Trophoblast cell (in vitro differentiated cells and primary cell): ENCODE measurements around the gene PRAF2.

ENCODE experiments used
- DNase-seq, 2 donors: peaks; one replicate each; pipeline ENCODE4 v3.0.0-alpha.2; 2016
- H2AFZ ChIP-seq: 2 replicates; pipeline ENCODE4 v1.6.1; 2013; ENCODE audit warnings: low read length, moderate library complexity, mild to moderate bottlenecking; ENCODE audit not compliant: insufficient read depth, poor library complexity
- H2AK5ac ChIP-seq: 2 replicates; pipeline ENCODE4 v1.6.1; 2013; ENCODE audit warnings: mild to moderate bottlenecking, low read length
- H2BK120ac ChIP-seq: 2 replicates; pipeline ENCODE4 v1.6.1; 2013; ENCODE audit warnings: low read length, mild to moderate bottlenecking, moderate library complexity; ENCODE audit not compliant: insufficient read depth, poor library complexity
- H2BK12ac ChIP-seq: 2 replicates; pipeline ENCODE4 v1.6.1; 2013; ENCODE audit warnings: mild to moderate bottlenecking, low read length, moderate library complexity
- H2BK5ac ChIP-seq: 2 replicates; pipeline ENCODE4 v1.6.1; 2013; ENCODE audit warnings: low read length, low read depth, moderate library complexity, mild to moderate bottlenecking; ENCODE audit not compliant: poor library complexity
- H3K14ac ChIP-seq: 2 replicates; pipeline ENCODE4 v1.6.1; 2013; ENCODE audit warnings: mild to moderate bottlenecking, low read length
- H3K18ac ChIP-seq: 2 replicates; pipeline ENCODE4 v1.6.1; 2013; ENCODE audit warnings: mild to moderate bottlenecking, low read length
- H3K23ac ChIP-seq: 2 replicates; pipeline ENCODE4 v1.6.1; 2013; ENCODE audit warnings: low read length
- H3K27ac ChIP-seq: 2 replicates; pipeline ENCODE4 v1.5.1; 2013; ENCODE audit warnings: low read depth, mild to moderate bottlenecking, inconsistent platforms, low read length, moderate library complexity
- H3K27me3 ChIP-seq: 2 replicates; pipeline ENCODE4 v1.6.1; 2013; ENCODE audit warnings: inconsistent platforms, mild to moderate bottlenecking, low read length, moderate library complexity; ENCODE audit not compliant: insufficient read depth
- H3K36me3 ChIP-seq, 2 experiments: 1 replicate in 1 of 2; 2 replicates in 1 of 2; pipeline ENCODE4 v1.6.1; 2013; ENCODE audit warnings: low read length in 2 of 2, mild to moderate bottlenecking in 2 of 2, moderate library complexity in 1 of 2; ENCODE audit not compliant: insufficient read depth in 2 of 2, control insufficient read depth in 1 of 2
- H3K4ac ChIP-seq: 2 replicates; pipeline ENCODE4 v1.6.1; 2013; ENCODE audit warnings: low read depth, mild to moderate bottlenecking, low read length, moderate library complexity
- H3K4me1 ChIP-seq, 2 experiments: 1 replicate in 1 of 2; 2 replicates in 1 of 2; pipeline ENCODE4 v1.6.1; 2013; ENCODE audit warnings: low read length in 2 of 2, mild to moderate bottlenecking in 2 of 2, moderate library complexity in 1 of 2; ENCODE audit not compliant: insufficient read depth in 2 of 2, control insufficient read depth in 1 of 2
- H3K4me2 ChIP-seq: 2 replicates; pipeline ENCODE4 v1.6.1; 2013; ENCODE audit warnings: inconsistent platforms, mild to moderate bottlenecking, low read length, moderate library complexity
- H3K4me3 ChIP-seq: 2 replicates; pipeline ENCODE4 v1.5.1; 2013; ENCODE audit warnings: mild to moderate bottlenecking, low read depth, low read length, inconsistent platforms
- H3K79me1 ChIP-seq: one replicate; pipeline ENCODE4 v1.6.1; 2013; ENCODE audit warnings: low read length
- H3K79me2 ChIP-seq: 2 replicates; pipeline ENCODE4 v1.6.1; 2013; ENCODE audit warnings: low read length, mild to moderate bottlenecking; ENCODE audit not compliant: control insufficient read depth, insufficient read depth, poor library complexity
- H3K9ac ChIP-seq: 2 replicates; pipeline ENCODE4 v1.6.1; 2013; ENCODE audit warnings: mild to moderate bottlenecking, low read length
- H3K9me3 ChIP-seq: 2 replicates; pipeline ENCODE4 v1.6.1; 2013; ENCODE audit warnings: low read depth, mild to moderate bottlenecking, control low read depth, inconsistent platforms, low read length; ENCODE audit not compliant: insufficient read depth
- H4K12ac ChIP-seq: 2 replicates; pipeline ENCODE4 v1.6.1; 2013; ENCODE audit warnings: low read depth, mild to moderate bottlenecking, low read length, moderate library complexity
- H4K8ac ChIP-seq: 2 replicates; pipeline ENCODE4 v1.6.1; 2013; ENCODE audit warnings: low read depth, mild to moderate bottlenecking, low read length, moderate library complexity
- H4K91ac ChIP-seq: one replicate; pipeline ENCODE4 v1.6.1; 2013; ENCODE audit warnings: low read depth, mild to moderate bottlenecking, low read length, moderate library complexity
- WGBS: extraction: QIAGEN DNeasy Blood & Tissue Kit; methylation state at CpG from one replicate; pipeline ENCODE4 v1.1.7; 2013; ENCODE audit warnings: missing lambda C conversion rate; ENCODE audit not compliant: insufficient read length, insufficient coverage; ENCODE audit errors: extremely low coverage; 5-methylcytosine and 5-hydroxymethylcytosine counted together

PRAF2 gene

DNA sequence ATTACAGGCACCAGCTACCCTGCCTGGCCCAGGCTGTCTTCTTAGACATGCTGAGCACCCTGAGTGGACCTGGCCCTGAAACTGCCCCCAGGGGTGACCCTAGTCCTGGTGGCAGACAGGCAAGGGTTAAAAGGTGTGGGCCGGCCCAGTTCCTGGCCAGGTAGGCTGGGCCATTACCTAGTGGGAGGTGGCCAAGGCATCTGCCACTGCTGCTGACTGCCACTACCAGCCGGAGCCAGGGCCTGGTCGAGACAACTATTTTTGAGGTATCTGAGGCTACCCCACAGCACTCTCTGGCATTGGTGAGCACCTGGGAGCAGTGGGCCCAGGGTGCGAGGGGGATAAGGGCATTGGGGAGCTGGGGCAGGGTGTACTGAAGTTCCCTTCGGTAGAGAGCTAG is 15.0 kb downstream of the PRAF2 start, which contains the start of gene CCDC120:
Gene CCDC120 (plus strand): TSS at position 206 of the 400 bp plus-strand sequence. CDS start 3,043 bp downstream, outside the sequence.
- peaks cover 2% of the 10 kb centered on the region for H3K79me2 ChIP-seq
- H3K79me1 ChIP-seq = peaks cover 7% of the 10 kb centered on the region
- peak within 1 kb of the TSS; percentile 8 for H4K91ac ChIP-seq
- H3K18ac ChIP-seq = no peak within 1 kb of the TSS
- H2AFZ ChIP-seq = no peak within 1 kb of the TSS
- no peak within 1 kb of the TSS for H4K12ac ChIP-seq
- H3K4me1 ChIP-seq = peaks cover 8 to 13% of the 10 kb centered on the region in 2 experiments
- peak in 1 of 2 donors; percentile 47 for DNase-seq
- H3K9me3 ChIP-seq = peaks cover 1% of the 10 kb centered on the region
- peak within 1 kb of the TSS; percentile 19 for H3K9ac ChIP-seq
- no peak within 1 kb of the TSS for H4K8ac ChIP-seq
- H2BK120ac ChIP-seq = no peak within 1 kb of the TSS
- H3K23ac ChIP-seq = no peak within 1 kb of the TSS
- no peaks in the 10 kb centered on the region for H3K27me3 ChIP-seq
- peak within 1 kb of the TSS; percentile 55 for H3K4me2 ChIP-seq
- no CpG with 5 or more reads among the region's 5 CpGs for WGBS
- peak within 1 kb of the TSS; percentile 75 for H3K27ac ChIP-seq
- peaks cover 21 to 27% of the 10 kb centered on the region in 2 experiments for H3K36me3 ChIP-seq
- peak within 1 kb of the TSS; percentile 71 for H2BK5ac ChIP-seq
- no peak within 1 kb of the TSS for H3K14ac ChIP-seq
- H2AK5ac ChIP-seq = no peak within 1 kb of the TSS
- no peak within 1 kb of the TSS for H2BK12ac ChIP-seq
- H3K4ac ChIP-seq = no peak within 1 kb of the TSS
- peak within 1 kb of the TSS; percentile 76 for H3K4me3 ChIP-seq

DNA sequence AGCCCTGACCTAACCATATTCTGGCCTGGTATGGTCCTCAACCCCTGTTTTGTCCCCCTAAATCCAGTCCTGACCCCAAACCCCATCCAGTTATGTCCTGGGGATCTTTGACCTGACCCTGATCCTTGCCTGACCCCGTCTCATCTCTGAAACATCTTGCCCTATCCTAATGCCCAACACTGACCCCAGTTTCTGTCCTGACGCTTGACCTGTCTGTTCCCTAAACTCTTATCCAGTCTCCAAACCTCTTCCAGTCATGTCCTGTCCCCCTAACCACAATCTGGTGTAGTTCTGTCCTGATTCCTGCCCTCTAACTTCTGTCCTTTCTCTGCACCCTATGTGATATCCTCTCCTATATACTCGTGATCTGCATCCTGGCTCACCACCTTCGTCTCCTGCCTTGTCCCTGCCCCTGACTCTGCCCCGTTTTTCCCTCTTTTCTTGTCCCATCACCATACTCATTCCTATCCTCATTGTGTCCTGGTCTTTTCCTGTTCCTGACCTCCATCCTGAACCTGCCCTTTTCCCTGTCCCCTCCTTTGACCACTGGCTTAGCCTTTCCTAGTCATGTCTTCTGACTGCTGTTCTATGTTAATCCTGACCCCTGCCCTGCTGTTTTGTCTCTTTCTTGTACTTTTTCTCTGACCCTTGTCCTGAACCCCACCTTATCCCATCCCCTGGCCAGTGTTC is 19.6 kb downstream of the PRAF2 start:
- peaks cover 9% of the 10 kb centered on the region for H3K79me1 ChIP-seq
- DNase-seq = no peak
- peak overlapping the region; percentile 97 for H4K8ac ChIP-seq
- peaks cover 1% of the 10 kb centered on the region for H3K9me3 ChIP-seq
- H2AK5ac ChIP-seq = peak overlapping the region; percentile 94
- H3K27ac ChIP-seq = peak overlapping the region; percentile 47
- H3K4me2 ChIP-seq = peak overlapping the region; percentile 78
- peak overlapping the region; percentile 35 for H3K9ac ChIP-seq
- H3K27me3 ChIP-seq = no peaks in the 10 kb centered on the region
- H3K4me3 ChIP-seq = peak overlapping the region; percentile 86
- H3K18ac ChIP-seq = peak overlapping the region; percentile 99
- H2BK12ac ChIP-seq = peak overlapping the region; percentile 84
- peak overlapping the region; percentile 96 for H4K91ac ChIP-seq
- peak overlapping the region; percentile 97 for H2AFZ ChIP-seq
- H3K14ac ChIP-seq = peak overlapping the region; percentile 94
- peaks cover 4 to 11% of the 10 kb centered on the region in 2 experiments for H3K4me1 ChIP-seq
- no CpG with 5 or more reads among the region's 5 CpGs for WGBS
- peak overlapping the region; percentile 90 for H4K12ac ChIP-seq
- peak overlapping the region; percentile 60 for H2BK120ac ChIP-seq
- H3K4ac ChIP-seq = peak overlapping the region; percentile 80
- no peak overlapping the region for H3K23ac ChIP-seq
- H2BK5ac ChIP-seq = no peak overlapping the region
- H3K79me2 ChIP-seq = peaks cover 5% of the 10 kb centered on the region
- H3K36me3 ChIP-seq = peaks cover 0 to 2% of the 10 kb centered on the region in 2 experiments

DNA sequence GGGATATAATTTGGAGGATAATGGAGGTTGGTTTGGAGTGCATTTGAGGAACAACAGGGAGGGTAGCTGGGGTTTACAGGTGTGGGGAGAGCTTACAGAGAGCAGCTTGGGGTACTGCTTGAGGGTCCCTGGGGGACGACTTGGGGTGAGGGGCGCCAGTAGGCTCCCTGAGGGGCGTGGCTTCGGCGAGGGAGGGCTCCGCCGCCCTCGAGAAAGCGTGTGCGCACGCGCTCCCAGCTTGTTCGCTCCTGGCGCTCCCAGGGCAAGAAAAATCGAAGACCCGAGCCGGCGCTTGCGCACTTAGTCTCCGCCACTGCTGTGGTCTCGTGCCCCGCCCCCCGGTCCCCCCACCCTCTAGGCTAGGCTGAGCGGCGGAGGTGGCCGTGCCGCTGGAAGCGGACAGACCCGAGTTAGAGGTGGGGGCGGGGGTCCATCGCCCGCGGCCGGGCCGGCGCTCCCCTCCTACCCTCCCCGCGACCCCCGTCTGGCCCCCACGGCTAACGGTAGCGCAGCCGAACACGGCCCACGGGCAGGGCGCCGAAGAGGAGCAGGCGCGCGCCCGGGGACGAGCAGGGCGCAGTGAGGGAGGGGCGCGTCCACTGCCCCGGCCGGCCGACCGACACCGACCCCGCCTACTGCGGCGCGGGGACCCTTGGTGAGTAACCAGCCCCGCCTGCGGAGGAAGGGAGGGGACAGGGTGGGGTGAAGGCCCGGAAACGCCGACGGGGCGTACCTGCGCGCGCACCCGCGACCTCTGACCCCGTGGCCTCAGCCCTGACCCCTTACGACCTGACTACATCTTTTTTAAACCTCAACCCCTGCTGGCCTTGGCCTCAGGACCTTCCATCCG is 20.4 kb downstream of the PRAF2 start:
- H4K91ac ChIP-seq = peak overlapping the region; percentile 96
- peaks cover 5% of the 10 kb centered on the region for H3K79me2 ChIP-seq
- peaks cover 1% of the 10 kb centered on the region for H3K9me3 ChIP-seq
- peaks cover 0 to 2% of the 10 kb centered on the region in 2 experiments for H3K36me3 ChIP-seq
- H3K9ac ChIP-seq = peak overlapping the region; percentile 72
- peak overlapping the region; percentile 94 for H3K14ac ChIP-seq
- WGBS = no CpG with 5 or more reads among the region's 79 CpGs
- peak overlapping the region; percentile 73 for H2BK5ac ChIP-seq
- peak in 1 of 2 donors; percentile 55 for DNase-seq
- peaks cover 4 to 6% of the 10 kb centered on the region in 2 experiments for H3K4me1 ChIP-seq
- peak overlapping the region; percentile 86 for H3K4me3 ChIP-seq
- peak overlapping the region; percentile 97 for H4K8ac ChIP-seq
- H2AFZ ChIP-seq = peak overlapping the region; percentile 97
- H3K27ac ChIP-seq = peak overlapping the region; percentile 47
- peak overlapping the region; percentile 78 for H3K4me2 ChIP-seq
- peak overlapping the region; percentile 90 for H4K12ac ChIP-seq
- peak overlapping the region; percentile 98 for H3K4ac ChIP-seq
- peaks cover 7% of the 10 kb centered on the region for H3K79me1 ChIP-seq
- peak overlapping the region; percentile 86 for H2BK120ac ChIP-seq
- H2BK12ac ChIP-seq = peak overlapping the region; percentile 84
- H2AK5ac ChIP-seq = peak overlapping the region; percentile 94
- no peak overlapping the region for H3K23ac ChIP-seq
- peak overlapping the region; percentile 99 for H3K18ac ChIP-seq
- no peaks in the 10 kb centered on the region for H3K27me3 ChIP-seq

DNA sequence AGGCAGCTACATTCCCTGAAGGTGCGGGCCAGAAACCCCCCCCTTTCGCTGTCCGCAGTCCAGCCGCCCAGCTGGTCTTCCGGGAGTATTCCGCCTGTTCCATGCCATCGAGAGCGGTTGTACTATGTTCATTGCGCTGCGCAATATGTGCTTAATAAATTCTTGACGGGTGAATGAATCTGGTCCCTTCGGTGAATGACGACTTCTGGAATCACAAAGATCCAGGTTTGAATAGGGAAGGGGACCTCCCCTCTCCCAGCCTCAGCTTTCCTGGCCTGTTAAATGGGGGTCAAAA is 29.9 kb downstream of the PRAF2 start:
- Histone ChIP-seq H3K9me3 (no peaks in the 10 kb centered on the region), H2BK5ac (no peak overlapping the region), H2AFZ (peak overlapping the region; percentile 49), H4K91ac (peak overlapping the region; percentile 58), H3K14ac (no peak overlapping the region), H2BK12ac (peak overlapping the region; percentile 8), H3K9ac (no peak overlapping the region), H3K4me3 (no peak overlapping the region), H3K4me1 (peaks cover 7 to 12% of the 10 kb centered on the region in 2 experiments), H4K12ac (peak overlapping the region; percentile 65), H3K79me2 (peaks cover 8% of the 10 kb centered on the region), H4K8ac (peak overlapping the region; percentile 78), H3K18ac (no peak overlapping the region), H2AK5ac (no peak overlapping the region), H3K27ac (no peak overlapping the region), H3K4ac (no peak overlapping the region), H3K27me3 (no peaks in the 10 kb centered on the region), H3K36me3 (peaks cover 5% of the 10 kb centered on the region in 2 experiments), H3K4me2 (peak overlapping the region; percentile 64), H2BK120ac (no peak overlapping the region), H3K23ac (no peak overlapping the region), H3K79me1 (peaks cover 17% of the 10 kb centered on the region)
- WGBS = no CpG with 5 or more reads among the region's 13 CpGs
- DNase-seq = no peak
